ENCODE results near the gene MYH4. TPM values are rescaled to one million over a fixed set of nuclear protein-coding genes. Genes with fewer than 3 reads are reported as not detected.

The MYH4 gene
- total RNA-seq, 3 donors from 2014 or later = not detected

- H3K4me3 ChIP-seq = no peak overlapping the region
- TF ChIP-seq POLR2AphosphoS5 (IDR thresholded peaks at IDR 0.05) (no peak), CTCF (IDR thresholded peaks at IDR 0.05) (no peak), POLR2A (IDR thresholded peaks at IDR 0.05) (no peak)
- intact Hi-C loops (cut with DNase I; ENCODE audit: low total_unique reads) = no loop called here
- no peaks in the 10 kb centered on the region for H3K4me1 ChIP-seq
- DNase-seq (ENCODE audit: low spot score in 2 of 2) = no peak
- H3K27ac ChIP-seq = no peak overlapping the region
- H3K36me3 ChIP-seq = no peaks in the 10 kb centered on the region
- H3K9me3 ChIP-seq = no peaks in the 10 kb centered on the region
- H3K27me3 ChIP-seq = no peaks in the 10 kb centered on the region
Observed at GRCh38 chr17:10415161-10415560, 54.2 kb downstream of the MYH4 start.

DNA sequence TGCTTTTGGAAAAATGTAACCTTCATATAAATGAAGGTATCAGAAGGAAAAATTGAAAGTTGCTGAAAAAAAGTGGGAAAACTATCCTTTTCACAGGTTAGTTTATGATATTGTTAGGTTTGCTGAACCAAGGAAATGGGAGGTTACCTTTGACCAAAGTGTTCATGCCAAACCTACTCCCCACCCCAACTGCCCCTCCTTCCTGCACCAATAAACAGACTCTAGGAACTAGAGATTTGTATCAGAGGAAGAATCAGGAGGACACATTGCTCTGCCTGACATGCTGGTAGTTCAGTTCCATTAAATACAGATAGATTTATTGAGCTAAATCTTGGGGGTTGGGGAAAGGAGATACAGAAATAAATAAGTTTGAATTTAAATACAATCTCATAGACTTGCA is 65.8 kb downstream of the MYH4 start:
- Histone ChIP-seq H3K36me3 (no peaks in the 10 kb centered on the region), H3K4me1 (no peaks in the 10 kb centered on the region), H3K9me3 (no peaks in the 10 kb centered on the region), H3K27ac (no peak overlapping the region), H3K4me3 (no peak overlapping the region), H3K27me3 (no peaks in the 10 kb centered on the region)
- TF ChIP-seq CTCF (IDR thresholded peaks at IDR 0.05) (no peak), POLR2AphosphoS5 (IDR thresholded peaks at IDR 0.05) (no peak), POLR2A (IDR thresholded peaks at IDR 0.05) (no peak)
- intact Hi-C loops (cut with DNase I; ENCODE audit: low total_unique reads) = no loop called here
- DNase-seq (ENCODE audit: low spot score in 2 of 2) = no peak

GRCh38 chr17:10398352-10398751 is 71.0 kb downstream of the MYH4 start:
- Histone ChIP-seq H3K27ac (no peak overlapping the region), H3K4me3 (no peak overlapping the region), H3K9me3 (no peaks in the 10 kb centered on the region), H3K27me3 (no peaks in the 10 kb centered on the region), H3K36me3 (no peaks in the 10 kb centered on the region), H3K4me1 (no peaks in the 10 kb centered on the region)
- no peak for DNase-seq (ENCODE audit: low spot score in 2 of 2)
- TF ChIP-seq CTCF (IDR thresholded peaks at IDR 0.05) = no peak
- intact Hi-C loops (cut with DNase I; ENCODE audit: low total_unique reads) = no loop called here

- no peak overlapping the region for H3K27ac ChIP-seq
- no peaks in the 10 kb centered on the region for H3K4me1 ChIP-seq
- no peaks in the 10 kb centered on the region for H3K36me3 ChIP-seq
- H3K27me3 ChIP-seq = no peaks in the 10 kb centered on the region
- intact Hi-C loops (cut with DNase I; ENCODE audit: low total_unique reads) = no loop called here
- no peaks in the 10 kb centered on the region for H3K9me3 ChIP-seq
- no peak overlapping the region for H3K4me3 ChIP-seq
- no peak for DNase-seq (ENCODE audit: low spot score in 2 of 2)
- TF ChIP-seq CTCF (IDR thresholded peaks at IDR 0.05) = no peak
- TF ChIP-seq POLR2AphosphoS5 (IDR thresholded peaks at IDR 0.05) = no peak
- no peak for TF ChIP-seq POLR2A (IDR thresholded peaks at IDR 0.05)
Observed at GRCh38 chr17:10396524-10397163, 72.7 kb downstream of the MYH4 start.

DNA sequence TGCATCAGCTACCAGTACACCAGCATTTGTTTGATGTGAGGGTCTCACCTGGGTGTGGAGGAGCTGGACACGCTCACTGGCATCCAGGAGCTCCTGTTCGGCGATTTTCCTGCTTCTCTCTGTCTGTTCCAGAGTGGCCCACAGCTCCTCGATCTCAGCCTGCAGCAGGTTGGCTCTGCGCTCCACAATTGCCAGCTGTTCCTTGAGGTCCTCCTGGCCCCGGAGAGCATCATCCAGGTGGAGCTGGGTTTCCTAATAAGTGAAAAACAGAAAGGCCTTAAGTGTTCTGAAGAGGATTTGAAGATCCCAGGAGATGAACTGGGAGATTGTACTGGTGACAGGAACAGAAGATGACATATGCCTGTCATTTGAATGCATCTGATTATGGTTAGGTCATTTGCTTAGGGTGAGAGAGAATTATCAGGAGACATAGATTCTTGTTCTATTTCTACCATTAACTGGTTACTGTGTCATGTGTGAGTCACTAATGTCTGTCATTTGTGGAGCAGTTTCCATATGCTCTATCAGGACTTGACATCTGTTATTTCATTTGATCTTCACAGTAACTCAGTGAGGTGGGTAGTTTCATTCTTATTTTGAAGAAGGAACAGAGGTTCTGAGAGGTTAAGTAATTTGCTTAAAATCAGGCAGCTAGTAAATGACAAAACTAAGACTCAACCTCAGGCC is 75.0 kb downstream of the MYH4 start:
- no peaks in the 10 kb centered on the region for H3K9me3 ChIP-seq
- TF ChIP-seq POLR2AphosphoS5 (IDR thresholded peaks at IDR 0.05) = no peak
- TF ChIP-seq POLR2A (IDR thresholded peaks at IDR 0.05) = no peak
- TF ChIP-seq CTCF (IDR thresholded peaks at IDR 0.05) = no peak
- no peak overlapping the region for H3K4me3 ChIP-seq
- no peaks in the 10 kb centered on the region for H3K27me3 ChIP-seq
- intact Hi-C loops (cut with DNase I; ENCODE audit: low total_unique reads) = no loop called here
- no peak overlapping the region for H3K27ac ChIP-seq
- H3K4me1 ChIP-seq = no peaks in the 10 kb centered on the region
- DNase-seq (ENCODE audit: low spot score in 2 of 2) = no peak
- no peaks in the 10 kb centered on the region for H3K36me3 ChIP-seq
